ENCODE measurements around the gene COPB1. TPM values are rescaled to one million over a fixed set of nuclear protein-coding genes. Genes with fewer than 3 reads are reported as not detected.
"Not testable (repeated sequence)": the region's sequence is repeated elsewhere in the genome, so short reads cannot be mapped to it uniquely, and the experiment has no call there.

COPB1 gene, protein sequence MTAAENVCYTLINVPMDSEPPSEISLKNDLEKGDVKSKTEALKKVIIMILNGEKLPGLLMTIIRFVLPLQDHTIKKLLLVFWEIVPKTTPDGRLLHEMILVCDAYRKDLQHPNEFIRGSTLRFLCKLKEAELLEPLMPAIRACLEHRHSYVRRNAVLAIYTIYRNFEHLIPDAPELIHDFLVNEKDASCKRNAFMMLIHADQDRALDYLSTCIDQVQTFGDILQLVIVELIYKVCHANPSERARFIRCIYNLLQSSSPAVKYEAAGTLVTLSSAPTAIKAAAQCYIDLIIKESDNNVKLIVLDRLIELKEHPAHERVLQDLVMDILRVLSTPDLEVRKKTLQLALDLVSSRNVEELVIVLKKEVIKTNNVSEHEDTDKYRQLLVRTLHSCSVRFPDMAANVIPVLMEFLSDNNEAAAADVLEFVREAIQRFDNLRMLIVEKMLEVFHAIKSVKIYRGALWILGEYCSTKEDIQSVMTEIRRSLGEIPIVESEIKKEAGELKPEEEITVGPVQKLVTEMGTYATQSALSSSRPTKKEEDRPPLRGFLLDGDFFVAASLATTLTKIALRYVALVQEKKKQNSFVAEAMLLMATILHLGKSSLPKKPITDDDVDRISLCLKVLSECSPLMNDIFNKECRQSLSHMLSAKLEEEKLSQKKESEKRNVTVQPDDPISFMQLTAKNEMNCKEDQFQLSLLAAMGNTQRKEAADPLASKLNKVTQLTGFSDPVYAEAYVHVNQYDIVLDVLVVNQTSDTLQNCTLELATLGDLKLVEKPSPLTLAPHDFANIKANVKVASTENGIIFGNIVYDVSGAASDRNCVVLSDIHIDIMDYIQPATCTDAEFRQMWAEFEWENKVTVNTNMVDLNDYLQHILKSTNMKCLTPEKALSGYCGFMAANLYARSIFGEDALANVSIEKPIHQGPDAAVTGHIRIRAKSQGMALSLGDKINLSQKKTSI
- total RNA-seq: 254 and 312 TPM in 2 replicates

GRCh38 chr11:14499560-14500180 lies at the start of gene COPB1:
Gene COPB1 (minus strand): TSS chr11:14499811. CDS start chr11:14498928, 883 bp downstream.
- peak; percentile 97 for DNase-seq

DNA sequence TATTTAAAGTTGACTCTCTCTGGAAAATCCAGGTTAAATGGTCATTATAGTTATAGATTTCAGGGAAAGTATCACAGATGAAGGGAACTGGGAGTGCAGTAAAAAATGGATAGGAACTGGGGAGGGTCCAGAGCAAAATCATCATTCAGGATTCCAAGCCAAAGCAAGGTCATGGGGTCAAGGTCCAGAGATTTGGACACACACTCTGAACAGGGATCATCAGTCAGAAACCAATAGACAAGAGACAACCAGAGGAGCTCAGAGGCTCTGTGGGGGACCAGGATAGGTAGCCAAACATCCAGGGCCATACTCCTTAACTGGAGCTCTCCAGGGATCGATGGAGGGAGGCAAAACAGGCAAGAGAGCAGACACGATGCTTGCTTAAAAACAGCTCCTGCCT lies 47.8 kb upstream of the COPB1 start:
- no peak for DNase-seq

DNA sequence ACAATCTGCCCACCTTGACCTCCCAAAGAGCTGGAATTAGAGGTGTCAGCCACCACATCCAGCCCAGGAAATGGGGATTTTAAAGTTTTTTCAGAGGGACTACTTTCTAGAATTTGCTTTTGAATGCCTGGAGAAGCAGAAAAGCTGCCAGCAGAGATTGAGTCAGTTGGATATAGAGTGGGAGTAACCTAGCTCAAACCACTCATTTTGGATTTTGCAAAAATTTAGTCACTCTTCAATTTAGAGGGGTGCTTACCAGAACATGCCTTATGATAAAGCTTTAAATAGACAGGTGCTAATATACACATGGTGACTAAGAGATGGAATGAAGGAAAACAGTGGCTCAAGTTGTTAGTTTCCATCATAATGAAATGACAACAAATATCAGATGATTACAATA lies 47.1 kb upstream of the COPB1 start:
- DNase-seq: no peak

DNA sequence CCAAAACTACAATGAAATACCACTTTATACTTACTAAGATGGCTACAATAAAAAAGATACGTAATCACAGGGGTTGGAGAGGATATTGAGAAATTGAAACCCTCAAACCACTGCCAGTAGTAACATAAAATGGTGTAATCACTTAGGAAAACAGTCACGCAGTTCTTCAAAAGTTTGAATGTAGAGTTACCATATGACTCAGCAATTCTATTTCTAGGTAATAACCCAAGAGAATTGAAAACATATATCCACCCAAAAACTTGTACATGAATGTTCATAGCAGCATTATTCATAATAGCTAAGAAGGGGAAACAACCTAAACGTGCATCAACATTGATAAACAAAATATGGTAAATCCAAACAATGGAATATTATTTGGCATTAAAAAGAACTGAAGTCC lies 45.0 kb upstream of the COPB1 start:
- DNase-seq: no peak

- no peak for DNase-seq
Measured at GRCh38 chr11:14543260-14543659, 43.6 kb upstream of the COPB1 start.

- DNase-seq: peak; percentile 13
Measured at GRCh38 chr11:14542324-14542723, 42.7 kb upstream of the COPB1 start.

DNA sequence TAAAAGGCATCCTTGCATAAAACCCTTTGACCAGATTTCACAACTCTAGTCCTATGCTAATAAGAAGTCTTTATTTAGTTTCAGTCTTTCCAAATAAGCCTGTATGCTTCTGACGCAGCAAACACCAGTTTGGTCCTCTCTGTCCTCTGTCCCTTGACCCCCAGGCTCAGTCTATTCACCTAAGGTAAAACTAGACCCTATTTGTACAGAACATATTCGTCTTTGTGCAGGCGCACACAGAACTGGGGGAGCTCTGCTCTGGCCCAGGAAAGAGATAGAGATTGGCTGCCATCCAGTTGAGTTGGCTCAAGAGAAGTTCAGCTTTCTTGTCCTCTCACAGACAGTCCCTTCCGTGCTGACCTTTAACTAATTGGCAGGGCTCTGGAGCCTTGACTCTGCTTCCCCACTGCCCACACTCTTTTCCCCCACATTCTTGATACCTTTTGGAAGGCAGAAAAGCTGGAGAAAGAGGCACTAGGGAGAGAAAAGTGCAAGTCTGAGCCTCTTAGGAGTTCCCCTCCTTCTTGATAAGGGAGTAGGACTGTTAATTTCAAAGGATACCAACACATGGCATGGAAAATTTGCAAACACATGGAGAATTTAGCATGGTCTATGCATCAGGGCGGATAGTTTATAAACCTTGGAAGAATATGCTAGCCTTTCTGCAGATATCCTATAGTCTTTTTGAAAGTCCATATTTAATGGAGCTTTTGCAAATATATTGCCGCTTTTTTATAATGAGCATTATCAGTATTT lies 41.8 kb upstream of the COPB1 start:
- DNase-seq: no peak

DNA sequence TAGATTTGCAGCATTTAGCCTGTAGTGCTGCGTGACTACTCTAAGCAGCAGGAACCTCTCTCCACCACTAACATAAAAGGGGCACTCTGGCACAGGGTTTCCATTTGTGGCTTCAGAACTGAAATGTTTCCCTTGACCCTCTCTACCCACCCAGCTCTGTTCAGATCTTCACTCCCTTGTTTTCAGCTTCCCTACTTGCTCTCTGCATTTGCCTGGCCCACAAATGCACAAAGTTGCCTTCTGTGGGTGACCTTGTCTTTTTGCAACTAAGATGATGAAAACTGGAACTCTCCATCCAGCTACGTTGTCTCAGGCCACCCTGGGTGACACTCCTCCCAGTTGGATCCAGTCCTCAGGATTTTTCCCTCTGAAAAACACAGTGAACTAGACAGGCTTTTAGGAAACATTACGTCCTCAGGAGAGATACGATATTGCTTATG lies 40.4 kb upstream of the COPB1 start:
- DNase-seq: no peak

GRCh38 chr11:14538926-14539554 lies 39.4 kb upstream of the COPB1 start:
- no peak for DNase-seq

- DNase-seq: no peak
Measured at GRCh38 chr11:14538271-14538925, 38.8 kb upstream of the COPB1 start.

- peak; percentile 56 for DNase-seq
Measured at GRCh38 chr11:14537134-14537599, 37.6 kb upstream of the COPB1 start.

- DNase-seq: not testable (repeated sequence)
Measured at GRCh38 chr11:14535166-14535565, 35.6 kb upstream of the COPB1 start.

- no peak for DNase-seq
Measured at GRCh38 chr11:14529951-14530350, 30.3 kb upstream of the COPB1 start.

- no peak for DNase-seq
Measured at GRCh38 chr11:14529321-14529720, 29.7 kb upstream of the COPB1 start.

DNA sequence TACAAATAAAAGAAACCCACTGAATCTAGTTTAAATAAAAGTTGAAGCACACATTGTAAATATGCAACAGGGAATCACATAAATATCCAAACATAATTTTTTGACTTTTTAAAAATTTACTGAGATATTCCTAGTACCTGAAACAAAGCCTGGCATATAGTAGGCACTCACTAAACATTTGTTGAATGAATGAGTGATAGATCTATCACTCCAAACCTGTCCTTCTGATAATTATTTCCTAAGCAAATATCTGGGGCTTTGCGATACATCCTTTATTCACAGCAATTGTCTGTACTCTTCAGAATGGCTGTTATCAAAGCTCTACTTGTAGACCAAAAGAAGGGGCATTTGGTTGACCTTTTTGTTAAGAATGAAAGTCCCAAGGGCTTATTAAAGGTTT lies 23.2 kb upstream of the COPB1 start:
- no peak for DNase-seq

GRCh38 chr11:14522245-14522644 lies 22.6 kb upstream of the COPB1 start:
- no peak for DNase-seq

DNA sequence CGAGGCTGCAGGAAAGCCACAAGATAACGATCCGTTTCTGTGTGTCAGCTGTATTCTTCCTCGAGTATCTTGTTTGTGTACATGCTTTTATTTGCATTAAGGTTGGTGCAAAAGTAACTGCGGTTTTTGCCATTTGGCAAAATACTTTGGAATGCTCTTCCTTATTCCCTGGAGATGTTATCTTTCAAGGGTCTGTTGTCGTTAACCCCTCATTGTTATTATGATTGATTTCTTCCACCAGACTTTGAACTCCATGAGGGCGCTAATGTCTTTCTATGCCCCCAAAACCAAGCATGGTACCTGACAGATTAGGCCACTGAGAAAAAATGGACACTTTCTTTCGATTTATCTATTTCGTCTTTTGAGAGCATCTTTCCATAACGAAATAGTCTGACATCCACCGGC lies 21.1 kb upstream of the COPB1 start:
- no peak for DNase-seq

GRCh38 chr11:14519917-14520746 lies 20.5 kb upstream of the COPB1 start, which contains the start of gene PSMA1:
Gene PSMA1 (minus strand): TSS chr11:14520386. CDS start chr11:14520299, 87 bp downstream.
- peak; percentile 97 for DNase-seq

GRCh38 chr11:14519597-14519916 lies 19.9 kb upstream of the COPB1 start:
- DNase-seq: no peak

DNA sequence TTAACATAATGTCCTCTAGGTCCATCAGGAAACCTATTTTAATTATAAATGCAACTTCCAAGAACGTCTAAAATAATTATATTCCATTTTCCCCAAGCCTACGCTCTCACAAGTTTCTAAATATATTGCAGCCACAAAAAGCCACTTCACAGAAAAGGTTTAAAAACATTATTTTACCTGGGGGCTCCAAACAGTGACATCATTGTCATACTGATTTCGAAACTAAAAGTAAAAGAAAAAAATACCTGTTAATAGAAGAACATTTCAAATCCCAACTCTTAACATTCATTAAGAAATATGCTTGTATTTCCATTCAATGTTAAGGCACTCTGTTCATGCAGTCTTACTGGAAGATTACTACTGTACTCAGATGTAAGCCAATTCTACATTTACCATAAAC lies 19.2 kb upstream of the COPB1 start:
- no peak for DNase-seq

All from dermis blood vessel endothelial cell (primary cell).